ENCODE data around the gene S1PR4. TPM values are rescaled to one million over a fixed set of nuclear protein-coding genes. Genes with fewer than 3 reads are reported as not detected.

S1PR4 gene
- total RNA-seq, 1 experiment from 2014 or later, result 0.28 TPM

- Mint-ChIP-seq H3K9me3 (no peaks in the 10 kb centered on the region), H3K4me1 (peaks cover 20% of the 10 kb centered on the region), H3K4me3 (peak overlapping the region; percentile 89), H3K27ac (peak overlapping the region; percentile 79), H3K27me3 (ENCODE audit: low read depth) (no peaks in the 10 kb centered on the region), H3K36me3 (0 out of 2 replicates have a peak, but pooled peaks cover 2% of the 10 kb centered on the region)
- DNase-seq (ENCODE audit: low spot score) (no peak), ATAC-seq (peak; percentile 4)
- POLR2A ChIA-PET, result no interaction called here
- CTCF ChIA-PET, result interaction anchor here (0.9 to 2.3 kb wide), 3 partner anchors 57 to 235 kb away, joined by 3 to 7 read pairs (median 3); no protein-coding TSS in a partner anchor
- TF ChIP-seq FOXP4 (CRISPR knock-in tag; IDR thresholded peaks at IDR 0.05) (0 out of 2 replicates have a peak, but pooled peaks have one; percentile 89), JUN (CRISPR knock-in tag; IDR thresholded peaks at IDR 0.05) (0 out of 2 replicates have a peak, but pooled peaks have one; percentile 15), FOXK1 (CRISPR knock-in tag; IDR thresholded peaks at IDR 0.05) (no peak), AFF4 (CRISPR knock-in tag; IDR thresholded peaks at IDR 0.05; ENCODE audit: borderline replicate concordance) (no peak)
These were observed 7.7 kb downstream of the S1PR4 start for GRCh38 chr19:3186160-3186688.

GRCh38 chr19:3186891-3187661 is 8.5 kb downstream of the S1PR4 start:
- DNase-seq (ENCODE audit: low spot score) (no peak), ATAC-seq (no peak)
- ChIA-PET CTCF (interaction anchor here (0.9 to 2.3 kb wide), 3 partner anchors 58 to 236 kb away, joined by 3 to 7 read pairs (median 3); no protein-coding TSS in a partner anchor), POLR2A (no interaction called here)
- peak overlapping the region; percentile 79 for H3K27ac Mint-ChIP-seq
- no peaks in the 10 kb centered on the region for H3K9me3 Mint-ChIP-seq
- H3K4me1 Mint-ChIP-seq, result peaks cover 20% of the 10 kb centered on the region
- H3K27me3 Mint-ChIP-seq (ENCODE audit: low read depth), result no peaks in the 10 kb centered on the region
- TF ChIP-seq ZBTB21 (CRISPR knock-in tag; IDR thresholded peaks at IDR 0.05; ENCODE audit: borderline replicate concordance), result no peak
- TF ChIP-seq SMAD3 (CRISPR knock-in tag; IDR thresholded peaks at IDR 0.05; ENCODE audit: borderline replicate concordance), result no peak
- TF ChIP-seq NFYB (CRISPR knock-in tag; conservative IDR thresholded peaks at IDR 0.05; ENCODE audit: low read depth), result no peak
- no peak for TF ChIP-seq HMGXB4 (CRISPR knock-in tag; IDR thresholded peaks at IDR 0.05)
- H3K36me3 Mint-ChIP-seq, result 0 out of 2 replicates have a peak, but pooled peaks cover 2% of the 10 kb centered on the region
- H3K4me3 Mint-ChIP-seq, result peak overlapping the region; percentile 89

- ChIA-PET CTCF (interaction anchor here (2.3 kb wide), 1 partner anchor 59 kb away, joined by 7 read pairs; no protein-coding TSS in a partner anchor), POLR2A (no interaction called here)
- no peaks in the 10 kb centered on the region for H3K9me3 Mint-ChIP-seq
- ATAC-seq, result no peak
- 0 out of 2 replicates have a peak overlapping the region, but pooled peaks have one; percentile 11 for H3K27ac Mint-ChIP-seq
- peaks cover 20% of the 10 kb centered on the region for H3K4me1 Mint-ChIP-seq
- no peak for DNase-seq (ENCODE audit: low spot score)
- peak overlapping the region; percentile 89 for H3K4me3 Mint-ChIP-seq
- H3K36me3 Mint-ChIP-seq, result 0 out of 2 replicates have a peak, but pooled peaks cover 2% of the 10 kb centered on the region
- no peaks in the 10 kb centered on the region for H3K27me3 Mint-ChIP-seq (ENCODE audit: low read depth)
- TF ChIP-seq ZNF121 (CRISPR knock-in tag; IDR thresholded peaks at IDR 0.05) (no peak), ZNF416 (CRISPR knock-in tag; IDR thresholded peaks at IDR 0.05) (no peak), MYBL2 (CRISPR knock-in tag; IDR thresholded peaks at IDR 0.05) (no peak), ZNF219 (CRISPR knock-in tag; IDR thresholded peaks at IDR 0.05; ENCODE audit: borderline replicate concordance) (no peak), ATF1 (CRISPR knock-in tag; IDR thresholded peaks at IDR 0.05) (no peak), GABPB1 (CRISPR knock-in tag; IDR thresholded peaks at IDR 0.05) (no peak), ZNF138 (CRISPR knock-in tag; conservative IDR thresholded peaks at IDR 0.05) (no peak), FOXK1 (CRISPR knock-in tag; IDR thresholded peaks at IDR 0.05) (no peak), ATF2 (CRISPR knock-in tag; IDR thresholded peaks at IDR 0.05; ENCODE audit: borderline replicate concordance, low read depth) (no peak)
These were observed 9.3 kb downstream of the S1PR4 start for GRCh38 chr19:3187662-3188511.
